D341Med (cell line): Measurements from ENCODE around the gene UTP15.

Experiments used
- DNase-seq: peaks from one replicate; pipeline ENCODE4 v3.0.0; 2012; ENCODE audit warnings: low spot score

Gene UTP15

GRCh38 chr5:73565139-73565968, at the start of gene UTP15, which contains the start of gene ANKRA2:
Gene UTP15 (plus strand): TSS chr5:73565743. CDS start chr5:73567345, 1,602 bp downstream.
Gene ANKRA2 (minus strand): TSS chr5:73565639. CDS start chr5:73562881, 2,758 bp downstream.
- DNase-seq = peak; percentile 95

GRCh38 chr5:73519531-73520283, 45.8 kb upstream of the UTP15 start:
- DNase-seq = peak; percentile 84

- DNase-seq = no peak
Measured at GRCh38 chr5:73522989-73523388, 42.6 kb upstream of the UTP15 start.

- no peak for DNase-seq
Measured at GRCh38 chr5:73523861-73524260, 41.7 kb upstream of the UTP15 start.

GRCh38 chr5:73525606-73526203, 39.8 kb upstream of the UTP15 start:
- no peak for DNase-seq

- no peak for DNase-seq
Measured at GRCh38 chr5:73528248-73528647, 37.3 kb upstream of the UTP15 start.

GRCh38 chr5:73529081-73529480, 36.5 kb upstream of the UTP15 start:
- no peak for DNase-seq

GRCh38 chr5:73531356-73531755, 34.2 kb upstream of the UTP15 start:
- DNase-seq = no peak

- DNase-seq = no peak
Measured at GRCh38 chr5:73532195-73532594, 33.3 kb upstream of the UTP15 start.

GRCh38 chr5:73534011-73534644, 31.4 kb upstream of the UTP15 start:
- no peak for DNase-seq

- DNase-seq = no peak
Measured at GRCh38 chr5:73534971-73535370, 30.6 kb upstream of the UTP15 start.

- DNase-seq = no peak
Measured at GRCh38 chr5:73539730-73540129, 25.8 kb upstream of the UTP15 start.

- no peak for DNase-seq
Measured at GRCh38 chr5:73540192-73540591, 25.4 kb upstream of the UTP15 start.

- DNase-seq = no peak
Measured at GRCh38 chr5:73542020-73542419, 23.5 kb upstream of the UTP15 start.

- DNase-seq = no peak
Measured at GRCh38 chr5:73544429-73545402, 20.8 kb upstream of the UTP15 start.

- no peak for DNase-seq
Measured at GRCh38 chr5:73545403-73545779, 20.2 kb upstream of the UTP15 start.

- no peak for DNase-seq
Measured at GRCh38 chr5:73550016-73550415, 15.5 kb upstream of the UTP15 start.

GRCh38 chr5:73552642-73553041, 12.9 kb upstream of the UTP15 start:
- DNase-seq = no peak

GRCh38 chr5:73558950-73559349, 6.6 kb upstream of the UTP15 start:
- no peak for DNase-seq

GRCh38 chr5:73564018-73564417, 1.5 kb upstream of the UTP15 start:
- no peak for DNase-seq

- DNase-seq = no peak
Measured at GRCh38 chr5:73564675-73565074, 868 bp upstream of the UTP15 start.
